CD8-positive, alpha-beta memory T cell (primary cell): ENCODE data around the gene GCSH. TPM values are rescaled to one million over a fixed set of nuclear protein-coding genes. Genes with fewer than 3 reads are reported as not detected.

Source experiments
- CTCF ChIA-PET: fragments of 350-600 bp; sonication (Branson Sonifier 250); formaldehyde crosslinking; loops from one replicate; lab custom pipeline; 2021; ENCODE audit warnings: antibody characterized with exemption; lab: Charles Lee
- POLR2A ChIA-PET: fragments of 350-600 bp; sonication (Branson Sonifier 250); formaldehyde crosslinking; loops from one replicate; lab custom pipeline; 2021; ENCODE audit warnings: antibody characterized with exemption; lab: Charles Lee
- DNase-seq, 5 donors: peaks; one replicate each; pipeline versions ENCODE4 v3.0.0 to v3.0.0-alpha.2; 2020 to 2022; ENCODE audit warnings: mixed read lengths in 1 of 5
- H3K27ac ChIP-seq: one replicate; pipeline ENCODE4 v1.7.0; 2013; ENCODE audit warnings: low read depth, mild to moderate bottlenecking, low read length, moderate library complexity
- H3K27me3 ChIP-seq: 2 replicates; pipeline ENCODE4 v1.7.0; 2013; ENCODE audit warnings: low read length, mild to moderate bottlenecking; ENCODE audit not compliant: insufficient read depth, poor library complexity, severe bottlenecking
- H3K36me3 ChIP-seq: 2 replicates; pipeline ENCODE4 v1.7.0; 2013; ENCODE audit warnings: mild to moderate bottlenecking, low read length, moderate library complexity; ENCODE audit not compliant: insufficient read depth
- H3K4me1 ChIP-seq: 2 replicates; pipeline ENCODE4 v1.7.0; 2013; ENCODE audit warnings: mild to moderate bottlenecking, low read length, moderate library complexity; ENCODE audit not compliant: insufficient read depth
- H3K4me3 ChIP-seq: 2 replicates; pipeline ENCODE4 v1.7.0; 2013; ENCODE audit warnings: mild to moderate bottlenecking, low read length
- H3K9me3 ChIP-seq: 2 replicates; pipeline ENCODE4 v1.7.0; 2013; ENCODE audit warnings: mild to moderate bottlenecking, low read length
- H3K27ac Mint-ChIP-seq, 8 donors: one replicate each; pipeline ENCODE4 v1.8.0; 2020 to 2021; ENCODE audit warnings: mixed read lengths in 8 of 8, mild to moderate bottlenecking in 6 of 8, inconsistent platforms in 3 of 8, moderate library complexity in 3 of 8
- H3K27me3 Mint-ChIP-seq, 2 donors: one replicate each; pipeline ENCODE4 v1.8.0; 2020 to 2021; ENCODE audit warnings: mixed read lengths in 2 of 2, mild to moderate bottlenecking in 1 of 2, moderate library complexity in 1 of 2
- H3K36me3 Mint-ChIP-seq, 3 donors: one replicate each; pipeline ENCODE4 v1.8.0; 2020 to 2021; ENCODE audit warnings: mixed read lengths in 3 of 3, inconsistent platforms in 1 of 3, mild to moderate bottlenecking in 1 of 3
- H3K4me1 Mint-ChIP-seq, 3 donors: one replicate each; pipeline ENCODE4 v1.8.0; 2020 to 2021; ENCODE audit warnings: mixed read lengths in 3 of 3, inconsistent platforms in 1 of 3, mild to moderate bottlenecking in 1 of 3
- H3K4me3 Mint-ChIP-seq, 7 donors: one replicate each; pipeline ENCODE4 v1.8.0; 2020 to 2021; ENCODE audit warnings: mixed read lengths in 7 of 7, mild to moderate bottlenecking in 6 of 7, moderate library complexity in 4 of 7, inconsistent platforms in 2 of 7
- H3K9me3 Mint-ChIP-seq, 5 donors: one replicate each; pipeline ENCODE4 v1.8.0; 2020 to 2022; ENCODE audit warnings: mixed read lengths in 5 of 5, mild to moderate bottlenecking in 3 of 5, moderate library complexity in 2 of 5, inconsistent platforms in 1 of 5
- polyA plus RNA-seq: library from polyadenylated mRNA; unstranded; fragments of 300-500 nt; fragmentation: Illumina TruSeq; gene quantifications from one replicate; pipeline ENCODE4 v1.2.3, GENCODE V29; 2021
- total RNA-seq, 2 experiments: library from RNA; stranded (reverse); gene quantifications; one replicate each; pipeline ENCODE4 v1.2.3, GENCODE V29; 2021

The GCSH gene
- total RNA-seq (10 to 100 TPM; 23.4 to 26.0 TPM), polyA plus RNA-seq (9.3 TPM)

DNA sequence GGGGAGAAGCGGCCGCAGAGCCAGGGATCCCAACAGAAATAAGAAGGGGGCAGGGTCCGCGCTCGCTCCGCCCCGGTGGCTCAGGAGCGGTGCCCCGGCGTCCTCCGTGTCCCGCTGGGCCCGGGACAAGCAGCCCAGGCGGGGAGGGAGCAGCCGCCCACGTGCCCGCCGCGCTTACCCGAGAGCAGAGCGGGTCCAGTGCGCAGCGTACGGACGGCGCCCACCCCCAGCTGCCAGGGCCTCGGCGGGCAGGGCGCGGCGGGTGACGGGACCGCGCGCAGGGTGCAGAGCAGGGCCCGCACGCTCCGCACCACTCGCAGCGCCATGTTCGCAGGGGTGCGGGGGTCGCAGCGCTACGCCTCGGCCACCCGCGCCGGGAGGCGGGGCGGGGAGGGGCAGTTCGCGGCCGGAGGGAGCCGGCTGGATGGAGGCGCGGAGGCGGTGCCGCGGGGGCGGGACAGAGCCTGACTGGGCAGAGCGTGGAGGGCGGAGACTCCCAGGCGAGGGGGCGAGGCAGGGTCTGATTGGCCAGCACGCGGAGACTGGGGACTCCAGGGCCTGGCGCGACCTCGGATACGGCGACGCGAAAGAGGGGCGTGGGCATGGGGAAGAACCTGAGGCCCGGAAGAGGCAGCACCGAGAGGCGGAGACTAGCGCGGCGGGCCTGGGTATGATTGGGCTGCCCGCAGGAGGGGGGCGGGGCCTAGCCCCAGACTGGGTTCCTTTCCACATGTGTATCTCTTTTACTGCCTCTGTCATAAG, at the start of gene GCSH:
Gene GCSH (minus strand): TSS at position 443 of the 762 bp plus-strand sequence. CDS start 117 bp downstream, at position 326.
- H3K27me3 ChIP-seq = no peaks in the 10 kb centered on the region
- no peaks in the 10 kb centered on the region for H3K9me3 ChIP-seq
- Mint-ChIP-seq H3K36me3 (peaks cover 0 to 2% (median 1%) of the 10 kb centered on the region in 3 donors), H3K4me3 (peak within 1 kb of the TSS; percentile 72 to 89 (median 85)), H3K27ac (peak within 1 kb of the TSS; percentile 1 to 92 (median 65)), H3K4me1 (peaks cover 5 to 17% (median 7%) of the 10 kb centered on the region in 3 donors), H3K9me3 (no peaks in the 10 kb centered on the region), H3K27me3 (no peaks in the 10 kb centered on the region)
- no peaks in the 10 kb centered on the region for H3K36me3 ChIP-seq
- peak; percentile 98 to 99 (median 99) for DNase-seq
- peak within 1 kb of the TSS; percentile 56 for H3K4me3 ChIP-seq
- POLR2A ChIA-PET = interaction anchor here (0.6 kb wide), 1 partner anchor 709 kb away, joined by 12 read pairs; no protein-coding TSS in a partner anchor
- H3K27ac ChIP-seq = peak within 1 kb of the TSS; percentile 57
- peaks cover 9% of the 10 kb centered on the region for H3K4me1 ChIP-seq
- CTCF ChIA-PET = interaction anchor here (1.4 kb wide), 1 partner anchor 60 kb away, joined by 4 read pairs; the partner anchor contains the start of gene ATMIN

DNA sequence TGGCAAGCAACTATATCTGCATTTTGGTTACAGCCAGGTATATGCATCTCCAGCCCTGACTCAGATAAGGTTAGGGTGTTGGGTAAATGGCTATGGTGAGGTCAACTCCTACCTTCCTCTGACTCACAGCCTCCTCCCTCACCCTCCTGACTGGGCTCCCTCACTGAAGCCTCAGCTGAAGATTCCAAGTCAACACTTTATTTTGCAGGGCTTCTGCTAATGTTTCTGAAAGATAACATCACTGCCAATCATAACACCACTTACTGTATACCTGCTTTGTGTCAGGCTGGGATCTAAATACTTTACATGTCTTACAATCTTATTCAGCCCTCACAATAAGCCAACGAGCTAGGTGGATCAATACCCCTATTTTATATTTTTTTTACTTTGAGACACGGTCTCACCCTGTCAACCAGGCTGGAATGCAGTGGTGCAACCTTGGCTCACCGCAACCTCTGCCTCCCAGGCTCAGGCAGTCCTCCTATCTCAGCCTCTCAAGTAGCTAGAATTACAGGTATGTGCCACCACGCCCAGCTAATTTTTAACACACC, 47.8 kb upstream of the GCSH start:
- Mint-ChIP-seq H3K9me3 (peaks cover 0 to 3% (median 0%) of the 10 kb centered on the region in 5 donors), H3K36me3 (no peaks in the 10 kb centered on the region), H3K27ac (no peak overlapping the region), H3K4me1 (no peaks in the 10 kb centered on the region), H3K27me3 (peaks cover 5 to 24% of the 10 kb centered on the region in 2 donors), H3K4me3 (no peak overlapping the region)
- Histone ChIP-seq H3K9me3 (no peaks in the 10 kb centered on the region), H3K4me3 (no peak overlapping the region), H3K27ac (no peak overlapping the region), H3K27me3 (no peaks in the 10 kb centered on the region), H3K36me3 (no peaks in the 10 kb centered on the region), H3K4me1 (no peaks in the 10 kb centered on the region)
- ChIA-PET CTCF (no interaction called here), POLR2A (no interaction called here)
- no peak for DNase-seq

DNA sequence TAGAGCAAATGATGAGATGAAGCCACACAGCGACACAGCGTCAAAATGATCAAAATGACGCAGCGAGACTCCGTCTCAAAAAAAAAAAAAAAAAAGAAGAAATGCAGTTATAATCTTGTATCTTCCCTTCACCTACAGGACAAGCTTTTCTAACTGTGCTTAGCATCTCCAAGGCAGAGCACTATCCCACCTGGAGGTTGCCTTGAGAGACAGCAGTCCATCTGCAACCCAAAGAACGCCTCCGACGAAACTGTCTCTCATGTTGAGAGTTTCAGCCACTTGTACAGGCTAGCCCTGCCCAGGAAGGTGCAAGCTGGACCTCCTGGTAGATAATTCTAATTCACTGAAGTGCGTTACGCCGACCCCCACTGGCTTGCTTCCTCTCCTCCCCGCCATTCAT, 46.7 kb upstream of the GCSH start:
- DNase-seq = no peak
- Mint-ChIP-seq H3K27ac (no peak overlapping the region), H3K9me3 (peaks cover 0 to 3% (median 0%) of the 10 kb centered on the region in 5 donors), H3K4me3 (no peak overlapping the region), H3K27me3 (peaks cover 5 to 24% of the 10 kb centered on the region in 2 donors), H3K36me3 (no peaks in the 10 kb centered on the region), H3K4me1 (no peaks in the 10 kb centered on the region)
- Histone ChIP-seq H3K9me3 (no peaks in the 10 kb centered on the region), H3K27ac (no peak overlapping the region), H3K4me1 (no peaks in the 10 kb centered on the region), H3K4me3 (no peak overlapping the region), H3K36me3 (no peaks in the 10 kb centered on the region), H3K27me3 (no peaks in the 10 kb centered on the region)
- CTCF ChIA-PET = no interaction called here
- POLR2A ChIA-PET = interaction anchor here (0.5 kb wide), 1 partner anchor 394 kb away, joined by 14 read pairs; no protein-coding TSS in a partner anchor

DNA sequence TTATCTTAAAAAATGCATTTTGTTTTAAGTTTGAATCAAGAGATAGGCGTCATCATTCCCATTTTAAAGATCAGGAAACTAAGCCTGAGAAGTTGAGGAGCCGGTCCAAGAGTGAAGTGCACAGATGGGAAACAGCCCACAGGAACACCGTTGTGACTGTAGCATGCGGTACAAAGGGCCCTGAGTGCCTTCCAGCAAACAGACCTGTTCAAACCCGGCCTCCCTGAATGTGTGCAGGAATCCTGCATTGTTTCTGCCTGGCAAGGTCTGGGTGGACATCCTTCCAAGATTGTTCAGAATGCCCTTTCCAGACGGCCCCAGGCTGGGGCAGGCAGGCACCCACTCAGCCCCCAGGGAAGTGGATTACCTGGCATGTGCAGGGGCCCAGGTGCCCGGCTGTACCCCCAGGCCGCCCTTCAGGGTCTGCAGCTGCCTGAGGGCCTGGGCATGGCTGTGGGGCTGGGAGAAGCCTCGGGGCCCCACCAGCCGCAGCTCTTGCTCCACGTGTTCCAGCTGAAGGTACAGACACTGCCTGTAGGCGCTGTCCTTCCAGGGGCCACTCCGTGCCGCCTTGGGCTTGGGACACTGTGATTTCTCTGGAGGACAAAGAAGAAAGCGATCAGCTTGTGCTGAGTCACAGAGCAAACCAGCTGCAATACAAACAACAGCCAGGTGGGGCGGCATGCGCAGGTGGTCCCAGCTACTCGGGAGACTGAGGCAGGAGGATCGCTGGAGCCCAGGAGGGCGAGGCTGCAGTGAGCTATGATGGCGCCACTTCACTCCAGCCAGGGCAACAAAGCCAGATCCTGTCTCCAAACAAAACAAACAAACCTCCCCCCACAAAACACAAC, 45.0 kb upstream of the GCSH start:
- Mint-ChIP-seq H3K9me3 (peaks cover 0 to 3% (median 0%) of the 10 kb centered on the region in 5 donors), H3K4me3 (no peak overlapping the region), H3K27me3 (peaks cover 3 to 18% of the 10 kb centered on the region in 2 donors), H3K27ac (no peak overlapping the region), H3K36me3 (no peaks in the 10 kb centered on the region), H3K4me1 (no peaks in the 10 kb centered on the region)
- POLR2A ChIA-PET = no interaction called here
- Histone ChIP-seq H3K27ac (no peak overlapping the region), H3K4me1 (no peaks in the 10 kb centered on the region), H3K27me3 (no peaks in the 10 kb centered on the region), H3K36me3 (no peaks in the 10 kb centered on the region), H3K4me3 (no peak overlapping the region), H3K9me3 (no peaks in the 10 kb centered on the region)
- CTCF ChIA-PET = interaction anchor here (1.4 kb wide), 1 partner anchor 10 kb away, joined by 6 read pairs; no protein-coding TSS in a partner anchor
- no peak for DNase-seq

DNA sequence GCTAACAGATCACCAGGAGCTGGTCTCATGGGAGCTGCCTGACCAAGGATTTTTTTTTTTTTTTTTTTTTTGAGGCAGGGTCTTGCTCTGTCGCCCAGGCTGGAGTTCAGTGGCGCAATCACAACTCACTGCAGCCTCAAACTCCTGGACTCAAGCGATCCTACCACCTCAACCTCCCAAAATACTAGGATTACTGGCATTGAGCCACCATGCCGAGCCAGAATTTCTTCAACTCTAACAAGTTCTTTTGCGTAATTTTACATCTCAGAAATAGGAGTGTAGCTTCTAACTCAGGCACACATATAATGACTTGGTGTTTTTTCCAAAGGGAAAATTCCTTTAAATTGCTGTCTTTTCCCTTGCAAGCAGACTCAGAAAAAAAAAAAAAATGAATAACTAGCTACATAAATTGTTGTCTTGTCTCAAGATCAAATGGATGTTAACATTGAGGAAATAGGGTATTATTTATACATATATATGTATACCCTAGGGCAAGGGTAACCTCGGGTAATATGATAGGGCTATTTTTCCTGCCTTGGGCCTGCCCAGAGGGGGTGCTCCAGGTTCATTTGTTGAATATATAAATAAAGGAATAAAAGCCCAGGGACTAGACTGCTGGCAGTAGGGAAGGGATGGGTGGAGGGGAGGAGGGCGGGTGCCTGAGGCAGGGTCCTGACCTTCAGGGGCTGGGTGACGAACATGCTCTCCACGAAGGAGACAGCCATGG, 42.8 kb upstream of the GCSH start:
- Histone ChIP-seq H3K4me3 (no peak overlapping the region), H3K36me3 (no peaks in the 10 kb centered on the region), H3K9me3 (no peaks in the 10 kb centered on the region), H3K27ac (no peak overlapping the region), H3K4me1 (no peaks in the 10 kb centered on the region), H3K27me3 (no peaks in the 10 kb centered on the region)
- POLR2A ChIA-PET = no interaction called here
- H3K9me3 Mint-ChIP-seq = peaks cover 0 to 3% (median 0%) of the 10 kb centered on the region in 5 donors
- H3K27ac Mint-ChIP-seq = no peak overlapping the region
- H3K27me3 Mint-ChIP-seq = peaks cover 2 to 7% of the 10 kb centered on the region in 2 donors
- H3K4me3 Mint-ChIP-seq = no peak overlapping the region
- no peak for DNase-seq
- H3K4me1 Mint-ChIP-seq = no peaks in the 10 kb centered on the region
- CTCF ChIA-PET = no interaction called here
- no peaks in the 10 kb centered on the region for H3K36me3 Mint-ChIP-seq

DNA sequence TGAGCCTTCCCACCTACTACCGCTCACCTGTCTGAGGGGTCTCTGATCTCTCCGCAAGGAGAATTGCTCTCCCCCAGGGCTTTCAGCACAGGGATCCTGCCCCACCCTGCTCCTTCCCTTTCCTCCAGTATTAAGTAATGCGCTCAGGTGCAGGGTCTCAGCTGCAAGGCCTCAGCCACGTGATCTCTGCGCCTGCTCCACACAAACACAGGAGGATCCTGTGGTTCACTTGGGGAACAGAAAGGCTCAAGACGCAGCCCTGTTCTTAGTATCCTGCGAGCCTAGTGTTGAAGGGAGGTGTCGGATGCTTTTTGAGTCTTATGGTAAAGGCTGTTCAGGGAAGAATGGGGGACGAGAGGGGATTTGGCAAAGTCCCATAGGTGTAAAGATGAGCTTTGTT, 41.6 kb upstream of the GCSH start:
- Histone ChIP-seq H3K4me3 (no peak overlapping the region), H3K36me3 (no peaks in the 10 kb centered on the region), H3K27me3 (no peaks in the 10 kb centered on the region), H3K27ac (no peak overlapping the region), H3K4me1 (no peaks in the 10 kb centered on the region), H3K9me3 (no peaks in the 10 kb centered on the region)
- Mint-ChIP-seq H3K27ac (no peak overlapping the region), H3K36me3 (no peaks in the 10 kb centered on the region), H3K4me3 (no peak overlapping the region), H3K9me3 (peaks cover 0 to 3% (median 0%) of the 10 kb centered on the region in 5 donors), H3K27me3 (peaks cover 0 to 2% of the 10 kb centered on the region in 2 donors), H3K4me1 (no peaks in the 10 kb centered on the region)
- DNase-seq = no peak
- CTCF ChIA-PET = no interaction called here
- POLR2A ChIA-PET = no interaction called here

DNA sequence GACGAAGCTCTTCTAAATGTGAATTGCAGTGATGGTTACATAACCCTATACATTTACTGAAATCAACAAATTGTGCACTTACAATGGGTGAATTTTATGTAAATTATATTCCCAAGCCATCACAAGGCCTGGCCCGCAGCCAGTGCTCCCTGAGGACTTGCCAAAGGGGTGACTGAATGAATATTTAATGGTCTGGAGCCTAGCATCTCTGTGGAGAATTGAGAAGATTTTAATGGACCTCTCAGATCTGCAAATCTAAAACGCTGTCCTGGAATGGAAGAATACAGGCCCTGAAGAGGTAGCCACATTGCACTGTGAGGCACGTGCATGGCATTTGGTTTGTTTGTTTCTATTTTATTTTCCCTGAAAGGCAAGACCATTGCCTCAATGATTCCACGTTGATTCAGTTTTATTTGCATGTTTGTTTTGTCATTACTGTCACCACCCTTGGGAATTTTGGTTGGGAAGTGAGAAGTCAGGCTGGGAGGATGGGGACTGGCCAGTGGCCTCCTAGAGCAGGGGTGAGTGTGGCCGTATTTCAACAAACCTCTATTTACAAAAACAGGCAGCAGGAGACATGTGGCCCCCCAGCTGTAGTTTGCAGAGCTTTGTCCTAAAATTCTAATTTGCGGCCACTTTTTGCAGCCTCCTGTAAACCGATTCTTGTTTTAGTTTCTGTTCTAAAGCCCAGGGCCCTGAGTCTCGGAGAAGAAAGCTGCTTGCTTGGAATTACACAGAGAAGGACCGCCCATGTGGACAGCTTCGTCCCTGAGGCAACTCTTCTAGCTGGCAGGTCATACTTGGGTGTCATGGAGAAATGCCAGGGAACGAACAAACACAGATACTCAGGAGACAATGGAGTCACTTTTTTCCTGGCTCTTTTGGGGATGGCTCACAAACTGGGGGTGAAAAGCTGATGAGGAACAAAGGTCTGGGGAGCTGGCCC, 40.5 kb upstream of the GCSH start:
- Histone ChIP-seq H3K4me1 (no peaks in the 10 kb centered on the region), H3K27ac (no peak overlapping the region), H3K36me3 (no peaks in the 10 kb centered on the region), H3K27me3 (peaks cover 1% of the 10 kb centered on the region), H3K4me3 (no peak overlapping the region), H3K9me3 (no peaks in the 10 kb centered on the region)
- POLR2A ChIA-PET = no interaction called here
- CTCF ChIA-PET = interaction anchor here (1.0 kb wide), 1 partner anchor 11 kb away, joined by 3 read pairs; no protein-coding TSS in a partner anchor
- Mint-ChIP-seq H3K4me1 (no peaks in the 10 kb centered on the region), H3K4me3 (no peak overlapping the region), H3K36me3 (no peaks in the 10 kb centered on the region), H3K27me3 (no peaks in the 10 kb centered on the region), H3K9me3 (no peaks in the 10 kb centered on the region), H3K27ac (peak overlapping the region in 1 of 8 donors; percentile 35)
- no peak for DNase-seq
